GM12801 (cell line): ENCODE measurements around the gene PRKAG2.

Experiments used
- TF ChIP-seq, protein P1 (sequence below): IDR thresholded peaks from one replicate; pipeline ENCODE4 v1.5.1; 2011; ENCODE audit warnings: control low read depth; ENCODE audit not compliant: insufficient read length; ENCODE audit errors: extremely low read depth

The PRKAG2 gene

DNA sequence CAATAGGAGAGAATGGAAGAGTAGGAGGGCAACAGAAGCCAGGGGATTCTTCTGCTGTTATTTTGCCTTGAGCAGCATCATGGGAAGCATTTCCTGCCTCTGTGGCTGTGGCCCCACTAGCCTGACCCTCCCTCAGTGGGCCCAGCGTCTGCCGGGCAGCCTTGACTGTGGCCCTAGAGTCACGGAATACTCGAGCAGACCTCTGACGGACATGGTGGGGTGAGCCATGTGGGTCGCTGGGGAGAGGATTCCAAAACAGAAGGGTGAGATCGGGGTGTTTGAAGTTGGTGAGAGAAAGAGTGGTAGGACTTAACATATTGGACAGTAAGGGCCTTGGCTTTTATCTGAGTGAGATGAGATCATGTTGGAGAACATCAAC, 8.3 kb upstream of the PRKAG2 start:
- TF ChIP-seq, protein P1, sequence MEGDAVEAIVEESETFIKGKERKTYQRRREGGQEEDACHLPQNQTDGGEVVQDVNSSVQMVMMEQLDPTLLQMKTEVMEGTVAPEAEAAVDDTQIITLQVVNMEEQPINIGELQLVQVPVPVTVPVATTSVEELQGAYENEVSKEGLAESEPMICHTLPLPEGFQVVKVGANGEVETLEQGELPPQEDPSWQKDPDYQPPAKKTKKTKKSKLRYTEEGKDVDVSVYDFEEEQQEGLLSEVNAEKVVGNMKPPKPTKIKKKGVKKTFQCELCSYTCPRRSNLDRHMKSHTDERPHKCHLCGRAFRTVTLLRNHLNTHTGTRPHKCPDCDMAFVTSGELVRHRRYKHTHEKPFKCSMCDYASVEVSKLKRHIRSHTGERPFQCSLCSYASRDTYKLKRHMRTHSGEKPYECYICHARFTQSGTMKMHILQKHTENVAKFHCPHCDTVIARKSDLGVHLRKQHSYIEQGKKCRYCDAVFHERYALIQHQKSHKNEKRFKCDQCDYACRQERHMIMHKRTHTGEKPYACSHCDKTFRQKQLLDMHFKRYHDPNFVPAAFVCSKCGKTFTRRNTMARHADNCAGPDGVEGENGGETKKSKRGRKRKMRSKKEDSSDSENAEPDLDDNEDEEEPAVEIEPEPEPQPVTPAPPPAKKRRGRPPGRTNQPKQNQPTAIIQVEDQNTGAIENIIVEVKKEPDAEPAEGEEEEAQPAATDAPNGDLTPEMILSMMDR = no peak

DNA sequence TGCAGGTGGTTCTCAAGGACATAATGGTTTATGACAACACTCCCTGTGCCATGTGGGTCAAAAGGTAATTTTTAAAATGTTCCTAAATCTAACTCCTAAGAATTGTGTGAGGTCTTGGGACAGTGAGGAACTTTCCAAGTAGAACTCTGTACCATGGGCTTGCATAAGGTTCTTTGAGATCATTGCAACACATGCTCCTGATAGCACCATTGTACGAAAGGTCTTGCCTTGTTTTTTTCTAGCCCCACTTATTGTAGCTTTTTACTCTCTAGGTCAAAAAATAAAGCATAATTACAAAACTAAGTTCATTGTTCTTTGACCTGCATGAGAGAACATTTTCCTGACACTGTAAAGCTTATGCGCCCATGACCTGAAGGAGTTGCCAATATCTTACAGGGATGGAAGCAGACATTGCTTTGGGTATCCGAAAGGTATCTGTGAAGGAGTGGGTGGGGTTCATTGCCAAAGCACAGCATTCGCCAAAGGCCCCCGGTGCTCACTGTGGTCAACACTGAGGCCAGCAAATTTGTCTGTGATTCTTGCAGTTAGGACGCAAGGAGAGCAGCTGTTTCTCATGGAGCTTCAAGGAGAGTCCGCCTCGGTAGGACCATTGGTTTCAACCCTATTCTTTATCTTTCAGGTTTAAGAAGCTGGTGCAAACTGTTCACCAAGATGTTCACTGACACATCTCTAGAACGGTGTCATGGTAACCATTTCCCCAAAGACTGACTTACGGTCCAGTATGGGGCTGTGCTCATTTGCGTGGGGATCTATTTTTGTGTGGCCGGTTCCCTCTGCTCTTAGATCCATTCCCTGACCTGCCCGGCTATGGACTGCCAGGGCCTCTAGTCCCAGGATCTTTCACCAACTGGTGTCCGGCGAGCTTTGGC, 7.6 kb upstream of the PRKAG2 start:
- TF ChIP-seq, protein P1 = no peak

DNA sequence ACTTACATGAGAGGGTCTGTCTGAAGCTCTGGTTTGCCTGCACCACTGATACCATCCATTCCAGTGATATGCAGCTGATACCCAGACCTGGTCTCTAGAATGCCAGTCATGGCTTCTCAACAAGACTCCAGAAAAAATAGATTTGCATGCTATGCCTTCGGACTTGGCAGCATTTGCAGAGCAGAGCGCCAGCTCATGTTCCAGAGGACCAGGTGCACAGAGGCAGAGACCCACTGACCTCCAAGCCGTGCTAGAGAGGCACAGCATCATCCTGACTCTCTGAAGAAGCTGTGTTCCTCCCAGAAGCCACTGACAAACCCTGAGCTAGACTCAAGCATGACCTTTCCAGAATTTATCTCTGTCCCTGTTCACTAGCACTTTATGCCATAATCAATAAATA, 6.9 kb upstream of the PRKAG2 start:
- TF ChIP-seq, protein P1 = no peak

DNA sequence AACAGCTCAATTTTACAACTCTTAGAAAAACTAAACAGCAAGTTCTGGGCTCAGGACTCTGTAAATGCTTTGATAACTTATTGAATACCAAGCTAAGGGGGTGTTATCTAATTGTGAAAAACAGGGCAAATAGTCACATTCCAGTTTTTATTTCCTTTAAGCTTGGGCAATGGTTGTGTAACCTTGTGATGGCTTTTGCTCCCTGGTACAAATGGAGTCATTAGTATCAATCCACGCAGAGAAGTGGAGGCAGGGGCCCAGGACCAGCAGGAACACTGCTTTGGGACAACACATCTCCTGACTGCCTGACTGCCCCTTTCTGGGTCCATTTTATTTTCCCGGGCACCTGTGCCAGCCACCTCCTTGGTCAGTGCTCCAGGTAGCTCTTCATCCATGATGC, 5.8 kb upstream of the PRKAG2 start:
- TF ChIP-seq, protein P1 = no peak

DNA sequence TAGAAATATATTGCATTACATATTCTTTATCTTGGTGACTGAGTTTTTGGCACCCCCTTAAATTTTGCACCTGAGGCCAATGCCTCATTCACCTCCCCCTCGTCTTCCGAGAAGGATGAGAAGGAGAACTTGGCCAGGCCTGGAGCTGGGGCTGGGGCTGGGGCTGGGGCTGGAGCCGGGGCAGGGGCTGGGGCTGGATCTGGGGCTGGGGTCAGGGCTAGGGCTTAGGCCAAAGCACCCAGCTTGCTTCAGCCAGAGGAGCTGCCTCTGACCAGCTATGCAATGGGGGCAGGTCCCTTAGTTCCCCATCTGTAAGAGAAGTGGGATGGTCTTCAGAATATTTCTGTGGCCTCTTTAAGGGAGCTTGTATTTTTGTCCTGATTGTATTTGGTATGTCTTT, 3.8 kb upstream of the PRKAG2 start:
- TF ChIP-seq, protein P1 = no peak

DNA sequence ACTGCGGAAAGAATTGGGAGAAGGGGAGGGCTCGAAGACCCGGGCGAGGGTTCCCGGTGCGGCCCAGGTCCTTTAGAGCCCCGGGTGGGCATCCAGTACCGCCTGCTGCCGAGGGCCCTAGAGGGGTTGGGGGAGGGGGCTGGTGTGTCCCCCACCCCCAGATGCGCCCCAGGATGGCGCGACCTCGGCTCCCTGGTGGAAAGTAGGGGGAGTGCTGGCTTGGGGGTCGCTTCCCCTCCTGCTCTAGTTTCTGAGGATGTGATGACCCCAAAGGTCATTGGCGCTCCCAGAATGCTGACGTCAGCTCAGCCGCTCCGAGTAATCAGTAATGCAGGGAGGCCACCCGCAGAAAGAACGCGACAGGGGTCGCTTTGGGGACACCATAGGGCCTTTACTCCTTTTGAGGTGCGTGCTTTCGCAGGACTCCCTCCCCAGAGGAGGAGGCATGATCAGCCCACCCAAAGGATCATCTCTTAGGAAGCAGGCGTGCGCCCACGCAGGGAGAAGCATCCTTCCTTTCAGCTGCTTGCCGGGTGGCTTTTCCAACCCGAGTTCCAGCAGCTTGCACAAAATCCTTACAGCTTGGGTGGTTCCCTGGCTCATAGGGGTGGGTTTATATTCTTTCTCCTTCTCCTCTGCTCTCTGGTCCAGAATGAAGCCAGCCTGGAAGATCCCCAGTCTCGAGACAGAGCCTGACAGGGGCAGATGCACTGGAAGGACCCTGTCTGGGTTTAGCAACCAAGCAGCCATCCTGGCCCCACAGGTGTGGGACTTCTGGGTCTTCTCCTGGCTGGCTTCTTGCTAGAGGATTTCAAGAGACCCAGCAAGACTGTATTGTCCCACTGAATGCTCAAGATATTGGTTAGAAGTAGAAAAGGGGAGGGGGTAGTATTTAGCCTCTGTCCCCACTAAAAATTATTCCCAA, 1.3 kb upstream of the PRKAG2 start:
- TF ChIP-seq, protein P1 = no peak
